NCI-H82 treated with DMSO at 0.1 percent for 48 hours (cell line): ENCODE data around the gene HOXA1.

ENCODE experiments used
- DNase-seq: peaks from one replicate; lab custom pipeline; 2025; ENCODE audit not compliant: unreplicated experiment; lab: John Stamatoyannopoulos, UW

HOXA1 gene

DNA sequence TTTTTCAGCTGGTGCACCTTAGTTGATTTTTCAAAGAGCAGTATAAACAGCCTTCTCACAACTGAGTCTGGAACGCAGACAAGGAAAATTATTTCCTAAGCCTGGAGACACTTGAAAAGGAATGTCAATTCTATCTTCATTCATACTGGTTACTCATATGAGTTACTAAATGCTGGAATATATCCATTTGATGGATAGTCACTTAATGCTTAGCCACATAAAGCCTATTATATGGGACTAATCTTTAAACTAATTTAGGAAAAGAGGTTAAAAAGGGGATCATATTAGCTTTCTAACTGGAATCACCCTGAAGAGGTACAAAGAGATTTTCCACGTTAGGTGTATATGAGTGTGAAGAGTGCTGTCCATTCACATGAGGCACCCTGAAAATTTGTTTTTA lies 36.4 kb upstream of the HOXA1 start:
- DNase-seq: peak; percentile 35

- DNase-seq: no peak
Observed at GRCh38 chr7:27131390-27131819, 35.6 kb upstream of the HOXA1 start.

DNA sequence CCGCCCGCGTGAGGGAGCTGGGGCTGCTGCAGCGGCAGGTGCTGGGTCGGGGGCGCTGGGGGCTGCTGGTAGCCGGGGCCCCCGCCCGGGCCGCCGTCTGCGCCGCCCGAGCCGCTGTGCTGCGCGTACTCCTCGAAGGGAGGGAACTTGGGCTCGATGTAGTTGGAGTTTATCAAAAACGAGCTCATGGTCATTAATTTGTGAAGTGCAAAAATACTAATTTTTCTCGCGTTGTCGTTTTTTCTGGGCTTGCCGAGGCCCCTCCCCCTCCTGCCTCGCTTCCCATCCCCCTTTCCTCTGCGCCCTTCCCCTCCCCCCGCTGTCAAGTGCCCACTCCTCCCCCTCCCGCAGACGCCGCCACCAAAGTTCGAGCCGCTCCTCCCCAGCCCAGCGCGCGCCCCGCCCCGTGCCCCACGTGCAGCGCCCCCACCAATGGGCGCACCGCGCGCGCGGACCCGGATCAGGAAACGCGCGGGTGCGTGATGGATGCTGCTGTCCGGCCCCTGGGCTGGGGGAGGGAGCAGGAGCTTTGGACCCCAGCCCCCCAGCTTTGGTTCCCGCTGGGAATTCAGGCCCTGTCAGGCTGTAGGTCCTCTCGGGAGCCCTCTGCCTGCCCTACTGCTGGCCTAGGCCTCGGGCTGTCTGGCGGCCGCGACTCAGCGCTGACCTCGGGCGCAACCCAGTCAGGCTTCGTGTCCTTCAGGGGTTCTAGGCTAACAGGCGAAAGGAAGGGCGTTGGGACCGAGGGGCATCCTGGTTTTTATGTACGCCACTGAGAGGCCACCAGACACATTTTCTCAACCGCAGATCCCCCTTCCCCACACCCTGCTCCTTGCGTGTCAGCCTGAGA lies 35.0 kb upstream of the HOXA1 start, which contains the start of gene HOXA4:
TSS of gene HOXA4 (minus strand) at position 218 of the 850 bp plus-strand sequence. CDS start at position 194, 24 bp downstream.
- DNase-seq: peak; percentile 64

- DNase-seq: no peak
Observed at GRCh38 chr7:27129729-27130539, 34.1 kb upstream of the HOXA1 start.

GRCh38 chr7:27128776-27129728 lies 33.3 kb upstream of the HOXA1 start:
- no peak for DNase-seq

GRCh38 chr7:27128034-27128433 lies 32.2 kb upstream of the HOXA1 start:
- no peak for DNase-seq

GRCh38 chr7:27126596-27127327 lies 31.0 kb upstream of the HOXA1 start:
- DNase-seq: no peak

- DNase-seq: no peak
Observed at GRCh38 chr7:27125986-27126394, 30.2 kb upstream of the HOXA1 start.

- DNase-seq: no peak
Observed at GRCh38 chr7:27124902-27125689, 29.3 kb upstream of the HOXA1 start.

- DNase-seq: no peak
Observed at GRCh38 chr7:27124096-27124901, 28.5 kb upstream of the HOXA1 start.

DNA sequence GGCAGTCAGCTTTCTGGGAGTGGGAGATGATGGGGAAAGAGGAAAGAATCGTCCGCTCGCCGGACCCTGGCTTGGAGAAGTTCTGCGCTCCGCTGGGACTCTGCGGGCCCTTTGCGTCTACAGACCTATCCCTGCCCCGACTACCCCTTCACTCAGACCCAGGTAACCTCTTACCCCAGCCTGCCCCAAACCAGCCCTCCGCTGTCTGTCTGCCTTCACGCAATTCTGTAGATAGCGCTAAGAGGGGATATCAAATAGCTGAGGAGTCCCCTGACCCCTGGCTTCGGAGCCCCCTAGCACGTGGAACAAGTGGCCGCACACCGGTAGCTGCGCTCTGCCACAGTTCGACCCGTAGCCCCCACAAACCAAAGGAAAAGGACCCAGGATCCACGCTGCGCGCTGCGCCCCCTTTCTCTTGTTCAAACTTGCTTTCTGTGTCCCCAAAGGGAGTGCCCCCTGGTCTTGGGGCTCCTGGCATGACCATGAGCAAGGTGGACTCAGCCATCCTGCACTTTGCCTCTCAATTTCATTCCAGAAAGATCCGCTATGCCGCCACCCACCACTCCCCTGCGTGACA lies 27.8 kb upstream of the HOXA1 start:
- DNase-seq: no peak

- no peak for DNase-seq
Observed at GRCh38 chr7:27123007-27123476, 27.2 kb upstream of the HOXA1 start.

GRCh38 chr7:27122077-27122910 lies 26.5 kb upstream of the HOXA1 start:
- DNase-seq: no peak

DNA sequence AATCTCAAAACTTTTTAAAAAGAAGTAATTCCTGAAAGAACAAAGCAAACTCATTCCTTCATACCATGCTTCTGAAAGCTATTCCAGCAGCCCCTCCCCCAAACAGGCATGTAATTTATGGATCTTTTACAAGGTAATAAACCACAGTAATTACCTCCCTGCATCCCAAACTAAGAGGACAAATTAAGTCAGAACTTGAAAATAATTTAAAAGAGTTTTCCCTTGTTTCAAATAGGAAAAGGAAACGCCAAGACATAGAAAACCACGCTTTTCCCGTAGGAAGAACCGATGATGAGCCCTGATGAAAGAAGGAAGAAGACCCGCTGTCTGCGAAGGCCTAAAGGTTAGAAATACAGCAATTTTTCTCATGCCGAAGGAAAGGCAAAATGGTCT lies 25.9 kb upstream of the HOXA1 start:
- DNase-seq: no peak

GRCh38 chr7:27119412-27119911 lies 23.7 kb upstream of the HOXA1 start:
- DNase-seq: no peak

- no peak for DNase-seq
Observed at GRCh38 chr7:27118580-27118979, 22.8 kb upstream of the HOXA1 start.

GRCh38 chr7:27117887-27118491 lies 22.2 kb upstream of the HOXA1 start:
- no peak for DNase-seq
